Pancreas (tissue), 10 donors: ENCODE measurements around the gene SYTL1. TPM values are rescaled to one million over a fixed set of nuclear protein-coding genes. Genes with fewer than 3 reads are reported as not detected.
A peak's percentile ranks its signal among the peaks of the same experiment; 100 is the strongest.

Experiments
- ATAC-seq, 4 donors: fragments of 200-7000 bp; cut with Tn5 transposase; one replicate each; pipeline versions ENCODE4 v1.8.0 to v1.9.1; 2020; ENCODE audit warnings: mild to moderate bottlenecking in 4 of 4, moderate library complexity in 4 of 4
- DNase-seq, 6 donors: peaks; one replicate each; pipeline ENCODE4 v3.0.0-alpha.2; 2020
- FAIRE-seq: peaks from 2 replicates; lab custom pipeline; 2012; peaks lifted over from hg19 to GRCh38; lab: Jason Lieb, UNC
- H3K27ac ChIP-seq, 4 donors: fragments of 200-600 bp; sonication (generic); 1 replicate in 3 of 4; 2 replicates in 1 of 4; pipeline versions ENCODE4 v1.5.0 to v1.8.0; 2020
- H3K27me3 ChIP-seq, 4 donors: fragments of 200-600 bp; one replicate each; pipeline ENCODE4 v1.8.0; 2021
- H3K36me3 ChIP-seq, 3 donors: fragments of 200-600 bp; sonication (generic) in 1 of 3; one replicate each; pipeline versions ENCODE4 v1.5.0 to v1.8.0; 2020 to 2021
- H3K4me1 ChIP-seq, 3 donors: fragments of 200-600 bp; one replicate each; pipeline ENCODE4 v1.8.0; 2021
- H3K4me3 ChIP-seq, 4 donors: fragments of 200-600 bp; sonication (generic) in 2 of 4; one replicate each; pipeline versions ENCODE4 v1.5.0 to v1.8.0; 2020 to 2021
- H3K9me3 ChIP-seq, 4 donors: fragments of 200-600 bp; one replicate each; pipeline ENCODE4 v1.8.0; 2021
- WGBS, 2 donors: extraction: QIAGEN DNeasy Blood & Tissue Kit; methylation state at CpG; one replicate each; pipeline ENCODE4 v1.1.7; 2013; 5-methylcytosine and 5-hydroxymethylcytosine counted together
- intact Hi-C, 3 donors: fragments of 100-400 bp; cut with DNase I; formaldehyde crosslinking; loops; one replicate each; pipeline versions ENCODE4 v1.11.1 to v1.14.2; 2022
- polyA plus RNA-seq, 2 donors: library from polyadenylated mRNA; stranded (reverse); fragments of 200-250 nt; gene quantifications; one replicate each; pipeline ENCODE4 v1.2.3, GENCODE V29; 2013
- total RNA-seq, 6 donors: library from RNA; stranded (reverse); fragmentation: NEBNext Ultra II Directional in 4 of 6; extraction: Animal tissue kit (Norgen Biotek cat#: 25700) in 4 of 6; gene quantifications; one replicate each; pipeline versions ENCODE4 v1.2.1 to v1.2.4, GENCODE V29; 2021 to 2023
- TF ChIP-seq, protein P1 (sequence below), 4 donors: fragments of 200-600 bp; sonication (generic) in 3 of 4; IDR thresholded peaks; one replicate each; pipeline versions ENCODE4 v1.5.0 to v1.8.0; 2021; ENCODE audit warnings: antibody characterized with exemption in 4 of 4
- donor health status: healthy with polysubstance abuse.
- donor health status: DM: no; HTN: no; CAD: no; lungs with moderate emphysema.
- donor health status: DM: no; HTN: no; CAD: no.
- donor health status: control.
- donor health status: control.
- donor health status: Bipolar disorder and iron deficiency.
- donor health status: DM: yes; HTN: yes; CAD: no.
- donor health status: DM: no; HTN: no; CAD: no.
- donor health status: DM: no; HTN: no; CAD: no.
- donor health status: DM: yes; HTN: yes; CAD: no.

Gene SYTL1
- total and polyA plus RNA-seq, 8 donors: 45.8 to 254 (median 107) TPM

DNA sequence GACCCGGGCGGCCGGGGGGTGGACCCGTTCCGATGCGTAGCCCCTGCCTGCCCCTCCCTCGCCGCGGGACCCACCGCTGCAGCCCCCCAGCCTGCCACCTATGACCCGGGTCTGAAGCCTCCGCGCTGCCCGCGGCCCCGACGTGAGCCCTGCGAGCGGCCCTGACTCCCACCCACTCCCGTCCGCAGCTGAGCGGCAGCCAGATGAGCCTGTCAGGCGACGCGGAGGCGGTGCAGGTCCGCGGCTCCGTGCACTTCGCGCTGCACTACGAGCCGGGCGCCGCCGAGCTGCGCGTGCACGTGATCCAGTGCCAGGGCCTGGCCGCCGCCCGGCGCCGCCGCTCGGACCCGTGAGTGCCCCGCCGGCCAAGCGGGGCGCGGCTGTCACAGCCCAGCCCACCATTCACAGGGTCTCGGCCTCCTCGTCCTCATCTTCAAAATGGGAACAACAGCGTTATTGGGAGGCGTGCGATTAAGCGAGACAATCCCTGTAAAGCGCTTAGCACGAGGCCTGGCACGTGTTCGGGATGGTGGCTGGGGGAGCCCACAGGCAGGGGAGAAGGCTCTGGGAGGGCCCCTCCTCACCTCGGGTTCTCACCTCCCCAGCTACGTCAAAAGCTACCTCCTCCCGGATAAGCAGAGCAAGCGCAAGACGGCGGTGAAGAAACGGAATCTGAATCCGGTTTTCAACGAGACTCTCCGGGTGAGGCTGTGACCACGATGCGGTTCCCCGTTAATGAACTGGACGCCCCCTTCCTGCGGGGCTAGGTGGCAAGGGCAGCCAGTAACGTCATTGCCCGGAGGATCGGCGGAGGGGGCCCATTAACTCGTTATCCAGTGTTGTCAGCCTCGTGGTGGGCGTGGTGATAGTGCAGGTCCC, 8.2 kb downstream of the SYTL1 start:
- H3K36me3 ChIP-seq: no peaks in the 10 kb centered on the region
- ATAC-seq (peak; percentile 68 to 85 (median 80)), FAIRE-seq (no peak), DNase-seq (peak in 4 of 6 donors; percentile 54 to 79 (median 60))
- H3K9me3 ChIP-seq: no peaks in the 10 kb centered on the region
- H3K4me3 ChIP-seq: peak overlapping the region; percentile 18 to 51 (median 33)
- WGBS, 2 donors: 44 to 57% methylated on average over 62 to 84 of the region's 84 CpGs
- no peak overlapping the region for H3K27ac ChIP-seq
- intact Hi-C loops: no loop called here
- peaks cover 0 to 3% (median 0%) of the 10 kb centered on the region in 3 donors for H3K4me1 ChIP-seq
- TF ChIP-seq, protein P1, sequence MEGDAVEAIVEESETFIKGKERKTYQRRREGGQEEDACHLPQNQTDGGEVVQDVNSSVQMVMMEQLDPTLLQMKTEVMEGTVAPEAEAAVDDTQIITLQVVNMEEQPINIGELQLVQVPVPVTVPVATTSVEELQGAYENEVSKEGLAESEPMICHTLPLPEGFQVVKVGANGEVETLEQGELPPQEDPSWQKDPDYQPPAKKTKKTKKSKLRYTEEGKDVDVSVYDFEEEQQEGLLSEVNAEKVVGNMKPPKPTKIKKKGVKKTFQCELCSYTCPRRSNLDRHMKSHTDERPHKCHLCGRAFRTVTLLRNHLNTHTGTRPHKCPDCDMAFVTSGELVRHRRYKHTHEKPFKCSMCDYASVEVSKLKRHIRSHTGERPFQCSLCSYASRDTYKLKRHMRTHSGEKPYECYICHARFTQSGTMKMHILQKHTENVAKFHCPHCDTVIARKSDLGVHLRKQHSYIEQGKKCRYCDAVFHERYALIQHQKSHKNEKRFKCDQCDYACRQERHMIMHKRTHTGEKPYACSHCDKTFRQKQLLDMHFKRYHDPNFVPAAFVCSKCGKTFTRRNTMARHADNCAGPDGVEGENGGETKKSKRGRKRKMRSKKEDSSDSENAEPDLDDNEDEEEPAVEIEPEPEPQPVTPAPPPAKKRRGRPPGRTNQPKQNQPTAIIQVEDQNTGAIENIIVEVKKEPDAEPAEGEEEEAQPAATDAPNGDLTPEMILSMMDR (IDR thresholded peaks at IDR 0.05): no peak
- H3K27me3 ChIP-seq: no peaks in the 10 kb centered on the region

GRCh38 chr1:27350663-27351540, 9.1 kb downstream of the SYTL1 start:
- Histone ChIP-seq H3K27me3 (no peaks in the 10 kb centered on the region), H3K27ac (no peak overlapping the region), H3K4me3 (no peak overlapping the region), H3K36me3 (no peaks in the 10 kb centered on the region), H3K9me3 (no peaks in the 10 kb centered on the region), H3K4me1 (peaks cover 0 to 3% (median 0%) of the 10 kb centered on the region in 3 donors)
- intact Hi-C loops: no loop called here
- TF ChIP-seq, protein P1 (IDR thresholded peaks at IDR 0.05): no peak
- 68 to 73% methylated on average over 60 to 62 of the region's 62 CpGs for WGBS, 2 donors
- no peak for ATAC-seq
- no peak for FAIRE-seq
- DNase-seq: peak in 1 of 6 donors; percentile 80

GRCh38 chr1:27351541-27352107, 9.8 kb downstream of the SYTL1 start:
- Histone ChIP-seq H3K27ac (no peak overlapping the region), H3K36me3 (no peaks in the 10 kb centered on the region), H3K9me3 (no peaks in the 10 kb centered on the region), H3K4me1 (peaks cover 0 to 3% (median 0%) of the 10 kb centered on the region in 3 donors), H3K27me3 (no peaks in the 10 kb centered on the region), H3K4me3 (no peak overlapping the region)
- no peak for ATAC-seq
- intact Hi-C loops: no loop called here
- TF ChIP-seq, protein P1 (IDR thresholded peaks at IDR 0.05): no peak
- 70 to 72% methylated on average over 8 of the region's 8 CpGs for WGBS, 2 donors
- FAIRE-seq: no peak
- DNase-seq: peak in 1 of 6 donors; percentile 45

DNA sequence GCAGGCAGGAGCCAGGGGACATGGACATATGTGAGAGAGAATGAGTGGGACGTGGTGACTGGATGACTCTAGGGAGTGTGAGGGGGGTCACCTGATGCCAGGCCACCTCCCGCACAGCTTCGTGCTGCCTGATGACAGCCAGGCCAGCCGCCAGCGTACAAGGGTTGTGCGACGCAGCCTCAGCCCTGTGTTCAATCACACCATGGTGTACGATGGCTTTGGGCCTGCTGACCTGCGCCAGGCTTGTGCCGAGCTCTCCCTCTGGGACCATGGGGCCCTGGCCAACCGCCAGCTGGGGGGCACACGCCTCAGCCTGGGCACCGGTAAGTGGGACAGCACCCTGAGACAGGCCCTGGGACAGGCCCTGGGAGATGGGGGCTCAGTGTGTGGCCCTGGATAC, 11.3 kb downstream of the SYTL1 start:
- Histone ChIP-seq H3K4me3 (no peak overlapping the region), H3K27ac (no peak overlapping the region), H3K36me3 (no peaks in the 10 kb centered on the region), H3K9me3 (no peaks in the 10 kb centered on the region), H3K4me1 (peaks cover 0 to 4% (median 3%) of the 10 kb centered on the region in 3 donors), H3K27me3 (no peaks in the 10 kb centered on the region)
- WGBS, 2 donors: 84 to 91% methylated on average over 13 of the region's 13 CpGs
- no peak for FAIRE-seq
- peak in 1 of 6 donors; percentile 82 for DNase-seq
- intact Hi-C loops: no loop called here
- TF ChIP-seq, protein P1 (IDR thresholded peaks at IDR 0.05): no peak
- no peak for ATAC-seq
